C4-2B (cell line): ENCODE measurements around the gene AGFG2.

ENCODE experiments used
- ZFX ChIP-seq: fragments of 450-650 bp; IDR thresholded peaks from 2 replicates; pipeline ENCODE4 v1.6.1; 2017
- TF ChIP-seq, protein P1 (sequence below): fragments of 450-650 bp; conservative IDR thresholded peaks from 2 replicates; pipeline ENCODE4 v1.5.1; 2017; ENCODE audit warnings: mild to moderate bottlenecking

DNA sequence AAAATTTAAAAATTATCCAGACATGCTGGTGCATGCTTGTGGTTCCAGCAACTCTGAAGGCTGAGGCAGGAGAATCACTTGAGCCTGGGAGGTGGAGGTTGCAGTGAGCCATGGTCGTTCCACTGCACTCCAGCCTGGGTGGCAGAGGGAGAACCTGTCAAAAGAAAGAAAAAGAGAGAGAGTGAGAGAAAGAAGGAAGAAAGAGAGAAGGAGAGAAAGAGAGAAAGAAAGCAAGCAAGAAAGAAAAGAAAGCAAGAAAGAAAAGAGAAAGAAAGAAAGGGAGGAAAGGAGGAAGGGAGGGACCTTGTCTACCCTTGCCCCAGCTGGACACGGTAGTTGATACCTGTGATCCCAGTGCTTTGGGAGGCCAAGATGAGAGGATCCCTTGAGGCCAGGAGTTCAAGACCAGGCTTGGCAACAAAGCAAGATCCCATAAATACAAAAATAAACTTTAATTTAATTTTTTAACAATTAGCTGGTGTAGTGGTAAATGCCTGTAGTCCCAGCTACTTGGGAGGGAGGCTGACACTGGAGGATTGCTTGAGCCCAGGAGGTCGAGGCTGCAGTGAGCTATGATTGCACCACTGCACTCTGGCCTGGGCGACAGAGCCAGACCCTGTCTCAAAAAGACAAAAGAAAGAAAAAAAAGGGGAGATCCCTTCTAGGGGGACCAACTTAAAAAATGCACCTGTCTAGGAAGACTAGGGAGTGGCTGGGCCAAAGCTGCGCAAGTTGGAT lies 46.1 kb upstream of the AGFG2 start:
- TF ChIP-seq, protein P1, sequence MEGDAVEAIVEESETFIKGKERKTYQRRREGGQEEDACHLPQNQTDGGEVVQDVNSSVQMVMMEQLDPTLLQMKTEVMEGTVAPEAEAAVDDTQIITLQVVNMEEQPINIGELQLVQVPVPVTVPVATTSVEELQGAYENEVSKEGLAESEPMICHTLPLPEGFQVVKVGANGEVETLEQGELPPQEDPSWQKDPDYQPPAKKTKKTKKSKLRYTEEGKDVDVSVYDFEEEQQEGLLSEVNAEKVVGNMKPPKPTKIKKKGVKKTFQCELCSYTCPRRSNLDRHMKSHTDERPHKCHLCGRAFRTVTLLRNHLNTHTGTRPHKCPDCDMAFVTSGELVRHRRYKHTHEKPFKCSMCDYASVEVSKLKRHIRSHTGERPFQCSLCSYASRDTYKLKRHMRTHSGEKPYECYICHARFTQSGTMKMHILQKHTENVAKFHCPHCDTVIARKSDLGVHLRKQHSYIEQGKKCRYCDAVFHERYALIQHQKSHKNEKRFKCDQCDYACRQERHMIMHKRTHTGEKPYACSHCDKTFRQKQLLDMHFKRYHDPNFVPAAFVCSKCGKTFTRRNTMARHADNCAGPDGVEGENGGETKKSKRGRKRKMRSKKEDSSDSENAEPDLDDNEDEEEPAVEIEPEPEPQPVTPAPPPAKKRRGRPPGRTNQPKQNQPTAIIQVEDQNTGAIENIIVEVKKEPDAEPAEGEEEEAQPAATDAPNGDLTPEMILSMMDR, result no peak
- no peak for TF ChIP-seq ZFX
